Tibial nerve (tissue), 3 donors: ENCODE data around the gene DLG4.

Source experiments
- POLR2A ChIP-seq, 2 donors: fragments of 450-650 bp; IDR thresholded peaks; one replicate each; pipeline ENCODE4 v1.6.1; 2017; ENCODE audit warnings: antibody characterized with exemption in 2 of 2, mild to moderate bottlenecking in 2 of 2, moderate library complexity in 2 of 2
- TF ChIP-seq, protein P1 (sequence below), 5 experiments: fragments of 200-600 bp in 3 of 5; fragments of 450-650 bp in 2 of 5; sonication (generic) in 3 of 5; IDR thresholded peaks; one replicate each; pipeline ENCODE4 v1.5.1; 2016 to 2019; ENCODE audit warnings: antibody characterized with exemption in 5 of 5, mild to moderate bottlenecking in 3 of 5, moderate library complexity in 2 of 5

DNA sequence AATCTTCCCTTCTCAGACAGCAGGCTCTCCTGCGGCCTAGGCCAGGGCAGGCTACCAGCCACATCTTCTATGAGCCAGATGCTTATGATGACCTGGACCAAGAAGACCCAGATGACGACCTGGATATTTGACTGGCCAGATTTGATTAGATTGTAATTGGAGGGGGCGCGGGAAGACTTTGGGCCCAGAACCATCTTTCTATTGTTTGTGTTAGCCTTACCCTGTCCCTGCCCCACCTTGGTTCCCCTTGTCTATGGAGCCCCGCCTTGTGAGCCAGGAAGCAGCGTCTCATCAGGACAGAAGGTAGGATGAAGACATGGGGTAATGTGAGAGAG, 39.9 kb upstream of the DLG4 start:
- TF ChIP-seq, protein P1, sequence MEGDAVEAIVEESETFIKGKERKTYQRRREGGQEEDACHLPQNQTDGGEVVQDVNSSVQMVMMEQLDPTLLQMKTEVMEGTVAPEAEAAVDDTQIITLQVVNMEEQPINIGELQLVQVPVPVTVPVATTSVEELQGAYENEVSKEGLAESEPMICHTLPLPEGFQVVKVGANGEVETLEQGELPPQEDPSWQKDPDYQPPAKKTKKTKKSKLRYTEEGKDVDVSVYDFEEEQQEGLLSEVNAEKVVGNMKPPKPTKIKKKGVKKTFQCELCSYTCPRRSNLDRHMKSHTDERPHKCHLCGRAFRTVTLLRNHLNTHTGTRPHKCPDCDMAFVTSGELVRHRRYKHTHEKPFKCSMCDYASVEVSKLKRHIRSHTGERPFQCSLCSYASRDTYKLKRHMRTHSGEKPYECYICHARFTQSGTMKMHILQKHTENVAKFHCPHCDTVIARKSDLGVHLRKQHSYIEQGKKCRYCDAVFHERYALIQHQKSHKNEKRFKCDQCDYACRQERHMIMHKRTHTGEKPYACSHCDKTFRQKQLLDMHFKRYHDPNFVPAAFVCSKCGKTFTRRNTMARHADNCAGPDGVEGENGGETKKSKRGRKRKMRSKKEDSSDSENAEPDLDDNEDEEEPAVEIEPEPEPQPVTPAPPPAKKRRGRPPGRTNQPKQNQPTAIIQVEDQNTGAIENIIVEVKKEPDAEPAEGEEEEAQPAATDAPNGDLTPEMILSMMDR (IDR thresholded peaks at IDR 0.05), result no peak
- no peak for TF ChIP-seq POLR2A (IDR thresholded peaks at IDR 0.05)
